Sigmoid colon (tissue), 7 donors: Measurements from ENCODE around the gene PI4KA. TPM values are rescaled to one million over a fixed set of nuclear protein-coding genes. Genes with fewer than 3 reads are reported as not detected.

Experiments used
- DNase-seq: peaks from one replicate; pipeline ENCODE4 v3.0.0-alpha.2; 2019
- H3K27ac ChIP-seq, 4 donors: fragments of 200-600 bp; sonication (generic); one replicate each; pipeline ENCODE4 v1.5.1; 2016 to 2019; ENCODE audit warnings: mild to moderate bottlenecking in 1 of 4
- H3K27me3 ChIP-seq, 3 donors: fragments of 200-600 bp; sonication (generic); one replicate each; pipeline ENCODE4 v1.5.1; 2019; ENCODE audit warnings: mild to moderate bottlenecking in 1 of 3
- H3K36me3 ChIP-seq, 4 donors: fragments of 200-600 bp; sonication (generic); one replicate each; pipeline ENCODE4 v1.5.1; 2016 to 2019
- H3K4me1 ChIP-seq, 4 donors: fragments of 200-600 bp; sonication (generic); one replicate each; pipeline ENCODE4 v1.5.1; 2017 to 2019
- H3K4me3 ChIP-seq, 4 donors: fragments of 200-600 bp; sonication (generic); one replicate each; pipeline ENCODE4 v1.5.1; 2017 to 2019; ENCODE audit warnings: mild to moderate bottlenecking in 2 of 4, moderate library complexity in 1 of 4
- H3K9me3 ChIP-seq, 4 donors: fragments of 200-600 bp in 3 of 4; sonication (generic) in 3 of 4; one replicate each; pipeline versions ENCODE4 v1.5.1 to v1.6.1; 2013 to 2019
- CTCF ChIP-seq, 4 experiments: fragments of 450-650 bp in 3 of 4; fragments of 200-600 bp in 1 of 4; IDR thresholded peaks; one replicate each; pipeline ENCODE4 v1.5.1; 2016 to 2019; ENCODE audit warnings: antibody characterized with exemption in 4 of 4, mild to moderate bottlenecking in 3 of 4, moderate library complexity in 2 of 4
- EP300 ChIP-seq, 4 donors: sonication (generic); formaldehyde crosslinking; IDR thresholded peaks; one replicate each; pipeline ENCODE4 v1.6.1; 2017; ENCODE audit warnings: antibody characterized with exemption in 4 of 4
- POLR2A ChIP-seq, 2 donors: fragments of 450-650 bp; IDR thresholded peaks; one replicate each; pipeline ENCODE4 v1.6.1; 2016; ENCODE audit warnings: antibody characterized with exemption in 2 of 2, mild to moderate bottlenecking in 2 of 2, moderate library complexity in 2 of 2
- POLR2AphosphoS5 ChIP-seq, 4 donors: sonication (generic); formaldehyde crosslinking; IDR thresholded peaks; one replicate each; pipeline ENCODE4 v1.6.1; 2017; ENCODE audit warnings: antibody characterized with exemption in 4 of 4
- WGBS, 2 donors: extraction: QIAGEN DNeasy Blood & Tissue Kit; methylation state at CpG; one replicate each; pipeline ENCODE4 v1.1.7; 2013; 5-methylcytosine and 5-hydroxymethylcytosine counted together
- intact Hi-C: fragments of 100-400 bp; cut with DNase I; formaldehyde crosslinking; loops from one replicate; pipeline ENCODE4 v1.15.1; 2023
- polyA plus RNA-seq, 3 donors: library from polyadenylated mRNA; stranded (reverse); fragments of 200-250 nt; gene quantifications; one replicate each; pipeline ENCODE4 v1.2.3, GENCODE V29; 2013
- total RNA-seq, 4 donors: library from RNA; depleted of rRNA; stranded (reverse); fragments of >200 nt; gene quantifications; one replicate each; pipeline ENCODE4 v1.1.0, GENCODE V29; 2016
- donor health status: healthy with polysubstance abuse.
- donor health status: Bipolar disorder and iron deficiency.
- donor health status: healthy.

The PI4KA gene
- total and polyA plus RNA-seq, 7 donors: 26.1 to 137 (median 63.5) TPM

- intact Hi-C loops: no loop called here
- Histone ChIP-seq H3K27ac (no peak overlapping the region), H3K27me3 (peaks cover 0 to 9% (median 0%) of the 10 kb centered on the region in 3 donors), H3K4me3 (no peak overlapping the region), H3K36me3 (no peaks in the 10 kb centered on the region), H3K9me3 (peaks cover 0 to under 1% (median 0%) of the 10 kb centered on the region in 4 donors), H3K4me1 (no peaks in the 10 kb centered on the region)
- TF ChIP-seq EP300 (IDR thresholded peaks at IDR 0.05) (no peak), CTCF (IDR thresholded peaks at IDR 0.05) (no peak), POLR2A (IDR thresholded peaks at IDR 0.05) (no peak), POLR2AphosphoS5 (IDR thresholded peaks at IDR 0.05) (no peak)
- WGBS, 2 donors: 79 to 83% methylated on average over 11 of the region's 11 CpGs
- no peak for DNase-seq
These were observed 200.0 kb downstream of the PI4KA start for GRCh38 chr22:20658433-20659222.

- H3K4me3 ChIP-seq: no peak overlapping the region
- no peak for DNase-seq
- 66 to 76% methylated on average over 5 of the region's 5 CpGs for WGBS, 2 donors
- intact Hi-C loops: no loop called here
- H3K27me3 ChIP-seq: peaks cover 0 to 5% (median 0%) of the 10 kb centered on the region in 3 donors
- H3K9me3 ChIP-seq: no peaks in the 10 kb centered on the region
- H3K36me3 ChIP-seq: no peaks in the 10 kb centered on the region
- TF ChIP-seq POLR2A (IDR thresholded peaks at IDR 0.05): no peak
- TF ChIP-seq CTCF (IDR thresholded peaks at IDR 0.05): no peak
- no peak for TF ChIP-seq POLR2AphosphoS5 (IDR thresholded peaks at IDR 0.05)
- TF ChIP-seq EP300 (IDR thresholded peaks at IDR 0.05): no peak
- no peak overlapping the region for H3K27ac ChIP-seq
- H3K4me1 ChIP-seq: no peaks in the 10 kb centered on the region
These were observed 200.6 kb downstream of the PI4KA start for GRCh38 chr22:20657963-20658362.

Other genes with a start within 250 kb of the PI4KA start
- gene SERPIND1, start 84.7 kb downstream of the PI4KA start, total RNA-seq: not detected
- under 1 TPM in 1 of 3 donors, not detected in 2; 0.04 TPM for gene SERPIND1, start 84.7 kb downstream of the PI4KA start, polyA plus RNA-seq
- gene SNAP29, start 196 bp upstream of the PI4KA start, total RNA-seq: 10 to 100 TPM; 20.0 to 25.5 (median 22.8) TPM
- 10 to 100 TPM; 16.2 to 24.0 (median 20.2) TPM for gene SNAP29, start 196 bp upstream of the PI4KA start, polyA plus RNA-seq
- 10 to 100 TPM; 35.6 to 37.1 (median 36.4) TPM for gene CRKL, start 58.6 kb upstream of the PI4KA start, total RNA-seq
- gene CRKL, start 58.6 kb upstream of the PI4KA start, polyA plus RNA-seq: 10 to 100 TPM; 16.8 to 25.0 (median 21.3) TPM
- gene AIFM3, start 108.4 kb upstream of the PI4KA start, total RNA-seq: 1 to 10 TPM in 3 of 4 donors, under 1 TPM in 1; 0.66 to 1.9 (median 1.3) TPM
- gene AIFM3, start 108.4 kb upstream of the PI4KA start, polyA plus RNA-seq: 100 to 1,000 TPM in 1 of 3 donors, 10 to 100 TPM in 2; 72.6 to 105 (median 91.3) TPM
- 10 to 100 TPM; 30.8 to 50.4 (median 35.8) TPM for gene LZTR1, start 123.5 kb upstream of the PI4KA start, total RNA-seq
- 10 to 100 TPM; 10.2 to 40.5 (median 12.5) TPM for gene LZTR1, start 123.5 kb upstream of the PI4KA start, polyA plus RNA-seq
- 10 to 100 TPM; 39.2 to 59.4 (median 45.4) TPM for gene THAP7, start 143.3 kb upstream of the PI4KA start, total RNA-seq
- gene THAP7, start 143.3 kb upstream of the PI4KA start, polyA plus RNA-seq: 10 to 100 TPM; 19.9 to 32.0 (median 22.2) TPM
- 1 to 10 TPM; 1.1 to 2.0 (median 1.3) TPM for gene P2RX6, start 156.4 kb upstream of the PI4KA start, total RNA-seq
- gene P2RX6, start 156.4 kb upstream of the PI4KA start, polyA plus RNA-seq: under 1 TPM in 2 of 3 donors, not detected in 1; under 0.01 to 0.77 TPM
- under 1 TPM in 3 of 4 donors, not detected in 1; 0.16 to 0.71 (median 0.41) TPM for gene SLC7A4, start 173.8 kb upstream of the PI4KA start, total RNA-seq
- gene SLC7A4, start 173.8 kb upstream of the PI4KA start, polyA plus RNA-seq: 1 to 10 TPM in 2 of 3 donors, under 1 TPM in 1; 0.46 to 2.6 (median 1.2) TPM
- gene LRRC74B, start 187.1 kb upstream of the PI4KA start, total RNA-seq: not detected
- gene LRRC74B, start 187.1 kb upstream of the PI4KA start, polyA plus RNA-seq: under 1 TPM in 2 of 3 donors, not detected in 1; under 0.01 to 0.06 TPM